T-helper 17 cell (primary cell): Measurements from ENCODE around the gene RBM20. TPM values are rescaled to one million over a fixed set of nuclear protein-coding genes. Genes with fewer than 3 reads are reported as not detected.
"Not testable (repeated sequence)": the region's sequence is repeated elsewhere in the genome, so short reads cannot be mapped to it uniquely, and the experiment has no call there.

Experiments used
- ATAC-seq: fragments of 150-1000 bp; cut with Tn5 transposase; 2 replicates; pipeline ENCODE4 v1.10.0; 2021; ENCODE audit warnings: mild to moderate bottlenecking, moderate library complexity
- DNase-seq, 3 donors: peaks; one replicate each; pipeline versions ENCODE4 v3.0.0 to v3.0.0-alpha.2; 2020 to 2021
- H3K9me3 ChIP-seq: one replicate; pipeline ENCODE4 v1.7.0; 2013; ENCODE audit warnings: low read length, mild to moderate bottlenecking; ENCODE audit not compliant: control insufficient read depth, poor library complexity, severe bottlenecking
- H3K27ac Mint-ChIP-seq: one replicate; pipeline ENCODE4 v1.8.0; 2022; ENCODE audit warnings: mild to moderate bottlenecking, moderate library complexity, mixed read lengths
- H3K27me3 Mint-ChIP-seq: one replicate; pipeline ENCODE4 v1.8.0; 2022; ENCODE audit warnings: mixed read lengths
- H3K36me3 Mint-ChIP-seq: one replicate; pipeline ENCODE4 v1.8.0; 2022; ENCODE audit warnings: low read depth, mixed read lengths
- H3K4me1 Mint-ChIP-seq: one replicate; pipeline ENCODE4 v1.8.0; 2022; ENCODE audit warnings: mild to moderate bottlenecking, mixed read lengths
- H3K4me3 Mint-ChIP-seq: one replicate; pipeline ENCODE4 v1.8.0; 2022; ENCODE audit warnings: mild to moderate bottlenecking, moderate library complexity, mixed read lengths
- total RNA-seq, 4 donors: library from RNA in 2 of 4; stranded (reverse) in 2 of 4; gene quantifications; one replicate each; pipeline ENCODE4 v1.2.3 and lab custom pipeline; 2022 to 2026

RBM20 gene
- total RNA-seq (not detected), total RNA-seq (lab: John Stamatoyannopoulos, UW) (0 to 0.12 reads per million in 2 donors)

DNA sequence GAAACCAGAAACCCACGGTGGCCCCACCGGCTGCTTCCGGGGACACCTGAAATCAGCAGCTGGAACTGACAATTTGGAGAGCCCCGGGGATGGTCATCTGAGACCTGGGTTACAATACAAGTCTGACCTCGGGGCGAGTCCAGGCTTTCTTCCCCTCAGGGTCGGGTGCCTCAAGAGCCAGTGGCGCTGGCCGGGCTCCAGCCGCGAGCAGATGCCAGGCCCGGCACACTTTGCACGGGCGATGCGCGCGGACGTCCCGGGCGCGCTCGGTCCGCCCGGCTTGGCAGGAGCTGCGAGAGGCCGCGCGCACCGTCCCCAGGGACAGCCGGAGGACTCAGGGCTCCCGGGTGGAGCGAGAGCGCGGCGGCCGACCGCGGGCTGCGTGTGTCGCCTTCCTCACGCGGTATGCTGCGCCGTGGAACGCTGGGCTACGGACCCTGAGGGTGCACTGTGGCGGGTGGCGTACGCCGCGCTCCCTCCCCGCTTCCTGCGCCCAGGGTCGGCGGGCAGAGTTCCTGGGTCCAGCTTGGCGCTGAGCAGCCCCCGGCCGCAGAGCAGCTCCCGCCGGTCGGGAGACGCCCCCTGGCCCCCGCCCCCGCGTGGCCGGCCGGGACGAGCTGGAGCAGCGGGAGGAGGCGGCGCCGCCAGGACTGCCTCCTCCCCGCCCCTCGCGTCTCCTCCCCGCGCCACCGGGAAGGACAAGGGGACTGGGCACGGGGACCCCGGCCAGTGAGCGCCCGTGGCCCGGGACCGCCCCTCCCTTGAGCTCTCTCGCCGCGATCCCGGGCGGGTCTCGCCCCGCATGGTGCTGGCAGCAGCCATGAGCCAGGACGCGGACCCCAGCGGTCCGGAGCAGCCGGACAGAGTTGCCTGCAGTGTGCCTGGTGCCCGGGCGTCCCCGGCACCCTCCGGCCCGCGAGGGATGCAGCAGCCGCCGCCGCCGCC lies at the start of gene RBM20:
Gene RBM20 (plus strand): TSS at position 684 of the 945 bp plus-strand sequence. CDS start 119 bp downstream, at position 803.
- ATAC-seq, result peak; percentile 66
- peaks cover 20% of the 10 kb centered on the region for H3K4me1 Mint-ChIP-seq

DNA sequence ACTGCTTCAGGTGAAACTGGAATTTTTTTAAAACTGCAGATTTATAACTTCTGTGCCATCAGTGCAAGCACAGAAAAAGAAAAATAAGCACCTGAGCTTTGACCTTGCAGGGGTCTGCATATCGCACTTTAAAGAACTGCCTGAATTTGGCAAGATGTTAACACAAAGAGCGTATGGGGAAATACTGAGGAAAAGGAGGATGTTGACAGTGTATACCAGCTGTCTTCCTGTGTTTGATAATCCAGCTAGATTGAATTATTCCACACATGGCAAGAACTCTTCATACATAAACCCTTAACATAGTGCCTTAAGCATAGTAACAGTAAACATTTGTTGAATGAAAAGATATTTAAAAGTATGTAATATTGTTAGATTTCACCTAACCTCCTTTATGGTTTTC lies 46.7 kb upstream of the RBM20 start:
- Mint-ChIP-seq H3K36me3 (peaks cover 5% of the 10 kb centered on the region), H3K4me3 (no peak overlapping the region), H3K27ac (no peak overlapping the region), H3K4me1 (peaks cover 4% of the 10 kb centered on the region), H3K27me3 (no peaks in the 10 kb centered on the region)
- DNase-seq (no peak), ATAC-seq (no peak)
- no peaks in the 10 kb centered on the region for H3K9me3 ChIP-seq

More for the DNA sequence above, at the start of gene RBM20:
- peaks cover 3% of the 10 kb centered on the region for H3K36me3 Mint-ChIP-seq
- peak within 1 kb of the TSS; percentile 83 for H3K4me3 Mint-ChIP-seq
- DNase-seq, result peak in 1 of 3 donors; percentile 13
- H3K9me3 ChIP-seq, result peaks cover 2% of the 10 kb centered on the region
- peaks cover 56% of the 10 kb centered on the region for H3K27me3 Mint-ChIP-seq
- no peak within 1 kb of the TSS for H3K27ac Mint-ChIP-seq

DNA sequence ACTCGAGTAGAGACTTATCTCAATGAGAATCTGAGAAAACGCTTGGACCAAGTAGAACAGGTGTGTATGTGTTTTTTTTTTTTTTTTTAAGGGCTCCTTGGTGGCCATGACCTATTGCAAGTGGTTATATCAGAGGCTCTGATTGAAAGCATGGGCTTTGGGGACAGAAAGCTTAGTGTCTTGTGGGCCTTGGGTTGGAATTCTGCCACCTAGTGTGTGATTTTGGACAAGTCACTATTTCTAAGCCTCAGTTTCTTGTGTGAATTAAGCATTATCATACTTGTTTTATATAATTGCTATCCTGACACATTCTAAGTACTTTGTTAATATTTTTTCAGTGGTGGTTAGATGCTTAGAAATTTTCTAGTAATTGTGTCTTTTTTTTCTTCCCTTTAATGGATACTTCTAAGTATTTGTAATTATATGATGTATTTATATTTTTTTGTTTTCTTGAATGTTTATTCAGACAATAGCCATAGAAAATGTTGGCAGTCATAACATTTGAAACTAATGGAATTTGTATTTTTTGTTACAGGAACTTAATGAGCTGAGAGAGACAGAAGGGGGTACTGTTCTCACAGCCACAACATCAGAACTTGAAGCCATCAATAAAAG lies 43.5 kb upstream of the RBM20 start:
- DNase-seq (no peak), ATAC-seq (peak; percentile 75)
- Mint-ChIP-seq H3K4me3 (no peak overlapping the region), H3K36me3 (peaks cover 2% of the 10 kb centered on the region), H3K4me1 (peaks cover 2% of the 10 kb centered on the region), H3K27me3 (no peaks in the 10 kb centered on the region), H3K27ac (no peak overlapping the region)
- H3K9me3 ChIP-seq, result no peaks in the 10 kb centered on the region

DNA sequence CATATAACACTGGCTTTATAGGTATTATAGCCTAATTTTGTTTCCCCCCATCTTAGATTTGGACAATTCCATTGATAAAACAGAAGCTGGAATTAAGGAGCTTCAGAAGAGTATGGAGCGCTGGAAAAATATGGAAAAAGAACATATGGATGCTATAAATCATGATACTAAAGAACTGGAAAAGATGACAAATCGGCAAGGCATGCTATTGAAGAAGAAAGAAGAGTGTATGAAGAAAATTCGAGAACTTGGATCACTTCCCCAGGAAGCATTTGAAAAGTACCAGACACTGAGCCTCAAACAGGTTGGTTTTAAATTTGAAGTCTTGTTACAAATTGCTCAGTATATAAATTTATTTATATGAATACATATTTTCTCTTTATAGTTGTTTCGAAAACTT lies 42.6 kb upstream of the RBM20 start:
- Mint-ChIP-seq H3K4me1 (peaks cover 2% of the 10 kb centered on the region), H3K4me3 (peak overlapping the region; percentile 22), H3K27me3 (no peaks in the 10 kb centered on the region), H3K27ac (no peak overlapping the region), H3K36me3 (peaks cover 2% of the 10 kb centered on the region)
- ATAC-seq, result no peak
- no peaks in the 10 kb centered on the region for H3K9me3 ChIP-seq
- no peak for DNase-seq

DNA sequence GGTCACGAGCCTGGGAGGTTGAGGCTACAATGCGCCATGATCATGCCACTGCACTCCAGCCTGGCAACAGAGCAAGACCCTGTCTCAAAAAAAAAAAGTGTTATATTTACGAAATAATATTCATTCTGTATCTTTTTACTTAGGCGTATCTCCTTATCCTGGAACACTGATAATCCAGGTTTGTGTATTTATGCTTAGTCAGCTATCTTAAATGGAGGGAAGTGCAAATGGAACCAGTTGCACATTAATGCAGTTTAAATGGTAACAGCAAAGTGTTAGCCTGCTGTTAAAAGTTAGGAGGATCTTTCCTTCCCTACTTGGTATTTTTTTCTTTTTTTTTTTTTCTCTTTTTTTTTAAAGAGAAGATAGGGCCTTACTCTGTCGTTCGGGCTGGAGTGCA lies 36.0 kb upstream of the RBM20 start:
- no peaks in the 10 kb centered on the region for H3K36me3 Mint-ChIP-seq
- ATAC-seq (no peak), DNase-seq (no peak)
- no peak overlapping the region for H3K4me3 Mint-ChIP-seq
- H3K27ac Mint-ChIP-seq, result no peak overlapping the region
- H3K9me3 ChIP-seq, result no peaks in the 10 kb centered on the region
- peaks cover 4% of the 10 kb centered on the region for H3K4me1 Mint-ChIP-seq
- peaks cover 14% of the 10 kb centered on the region for H3K27me3 Mint-ChIP-seq

DNA sequence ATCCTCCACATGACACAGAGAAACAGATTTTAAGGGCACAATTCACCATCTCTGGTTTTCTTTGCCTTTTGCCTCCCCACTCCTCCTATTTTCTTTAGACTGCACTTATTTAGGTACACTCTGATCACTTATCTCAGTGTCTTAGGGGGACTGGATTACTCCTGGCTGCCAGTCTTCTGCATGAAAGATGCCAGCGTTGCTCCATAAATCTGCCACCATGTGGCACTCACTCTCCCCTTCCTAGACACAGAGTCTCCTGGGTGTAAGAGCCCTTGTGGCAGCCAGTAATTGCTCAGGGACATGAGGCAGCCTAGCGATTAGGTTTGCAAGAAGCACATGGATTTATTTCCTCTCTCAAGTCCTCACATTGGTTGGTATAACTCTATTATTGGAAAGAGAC lies 34.5 kb upstream of the RBM20 start:
- DNase-seq (no peak), ATAC-seq (no peak)
- H3K27me3 Mint-ChIP-seq, result peaks cover 24% of the 10 kb centered on the region
- no peak overlapping the region for H3K27ac Mint-ChIP-seq
- no peaks in the 10 kb centered on the region for H3K36me3 Mint-ChIP-seq
- H3K9me3 ChIP-seq, result no peaks in the 10 kb centered on the region
- H3K4me3 Mint-ChIP-seq, result no peak overlapping the region
- H3K4me1 Mint-ChIP-seq, result peaks cover 4% of the 10 kb centered on the region

DNA sequence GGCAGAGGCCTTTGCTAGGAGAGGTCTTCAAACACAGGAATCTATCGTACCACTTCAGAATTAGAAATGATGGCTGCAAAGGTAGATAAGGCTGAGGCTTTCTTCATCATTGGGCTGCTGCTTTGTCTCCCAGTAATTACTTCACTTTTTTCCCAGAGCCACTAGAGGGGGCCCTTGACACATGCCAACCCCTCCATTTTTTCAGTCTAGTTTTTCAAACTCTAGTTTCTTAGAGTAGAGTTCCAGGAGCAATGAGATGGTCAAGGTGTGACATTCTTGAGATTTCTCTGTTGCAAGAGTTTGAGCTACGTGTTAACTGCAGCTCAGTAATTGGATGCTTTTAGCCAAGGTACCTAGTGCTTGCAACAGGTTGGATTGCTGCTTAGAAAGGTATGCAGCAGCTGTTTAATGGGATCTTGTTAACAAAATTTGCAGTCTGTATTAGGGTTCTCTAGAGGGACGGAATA lies 33.8 kb upstream of the RBM20 start:
- Mint-ChIP-seq H3K4me1 (peaks cover 5% of the 10 kb centered on the region), H3K4me3 (no peak overlapping the region), H3K27me3 (peaks cover 24% of the 10 kb centered on the region), H3K27ac (no peak overlapping the region), H3K36me3 (no peaks in the 10 kb centered on the region)
- ATAC-seq (peak; percentile 82), DNase-seq (peak in 1 of 3 donors; percentile 31)
- no peaks in the 10 kb centered on the region for H3K9me3 ChIP-seq

DNA sequence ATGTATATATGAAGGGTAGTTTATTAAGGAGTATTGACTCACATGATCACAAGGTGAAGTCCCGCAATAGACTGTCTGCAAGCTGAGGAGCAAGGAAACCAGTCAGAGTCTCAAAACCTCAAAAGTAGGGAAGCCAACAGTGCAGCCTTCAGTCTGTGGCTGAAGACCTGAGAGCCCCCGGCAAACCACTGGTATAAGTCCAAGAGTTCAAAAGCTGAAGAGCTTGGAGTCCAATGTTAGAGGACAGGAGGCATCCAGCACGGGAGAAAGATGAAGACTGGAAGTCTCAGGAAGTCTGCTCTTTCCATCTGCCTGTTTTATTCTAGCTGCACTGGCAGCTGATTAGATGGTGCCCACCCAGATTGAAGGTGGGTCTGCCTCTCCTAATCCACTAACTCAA lies 33.4 kb upstream of the RBM20 start:
- not testable (repeated sequence) for DNase-seq, H3K9me3 ChIP-seq, H3K36me3 Mint-ChIP-seq, H3K4me3 Mint-ChIP-seq, H3K27ac Mint-ChIP-seq, ATAC-seq, H3K4me1 Mint-ChIP-seq
- H3K27me3 Mint-ChIP-seq, result peaks cover 24% of the 10 kb centered on the region

DNA sequence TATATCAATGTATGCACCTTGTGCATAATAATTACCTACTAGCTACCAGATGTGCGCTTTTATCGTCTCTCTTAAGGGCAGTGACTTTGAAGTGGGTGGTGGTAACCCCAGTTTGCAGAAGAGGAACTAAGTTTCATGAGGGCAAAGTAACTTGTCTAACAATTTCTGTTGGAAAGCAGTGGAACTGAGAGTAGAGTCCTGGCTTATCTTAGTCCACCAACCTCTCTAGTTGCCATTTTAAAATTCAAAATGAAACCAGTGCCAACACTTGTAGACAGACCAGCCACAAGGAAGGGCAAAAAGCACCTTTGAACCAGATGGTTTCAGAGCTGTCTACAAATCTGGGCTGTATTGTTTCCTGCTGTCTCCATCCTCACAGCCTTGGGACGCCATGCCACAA lies 32.0 kb upstream of the RBM20 start:
- no peaks in the 10 kb centered on the region for H3K9me3 ChIP-seq
- H3K4me1 Mint-ChIP-seq, result peaks cover 12% of the 10 kb centered on the region
- DNase-seq, result no peak
- H3K4me3 Mint-ChIP-seq, result no peak overlapping the region
- no peak for ATAC-seq
- peaks cover 24% of the 10 kb centered on the region for H3K27me3 Mint-ChIP-seq
- no peak overlapping the region for H3K27ac Mint-ChIP-seq
- H3K36me3 Mint-ChIP-seq, result no peaks in the 10 kb centered on the region

DNA sequence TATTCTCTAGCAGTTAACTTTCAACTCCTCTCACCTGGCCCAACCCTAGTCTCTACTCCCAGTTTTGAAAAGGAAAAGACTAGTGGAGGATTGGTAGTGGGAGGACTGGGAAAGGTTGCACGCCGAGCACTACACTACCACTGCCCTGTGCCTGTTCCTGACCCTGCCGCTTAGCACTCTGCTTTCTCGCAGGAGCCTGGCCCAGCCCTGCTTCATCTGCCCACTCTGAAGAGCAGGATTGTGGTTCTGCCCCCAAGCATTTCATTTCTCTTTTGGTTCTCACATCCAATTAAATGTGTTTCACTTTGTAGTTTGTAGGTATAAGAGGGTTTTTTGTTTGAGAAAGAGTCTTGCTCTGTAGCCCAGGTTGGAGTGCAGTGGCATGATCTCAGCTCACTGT lies 31.5 kb upstream of the RBM20 start:
- Mint-ChIP-seq H3K27ac (no peak overlapping the region), H3K27me3 (peaks cover 24% of the 10 kb centered on the region), H3K4me3 (no peak overlapping the region), H3K4me1 (peaks cover 15% of the 10 kb centered on the region), H3K36me3 (no peaks in the 10 kb centered on the region)
- ATAC-seq (no peak), DNase-seq (no peak)
- no peaks in the 10 kb centered on the region for H3K9me3 ChIP-seq

DNA sequence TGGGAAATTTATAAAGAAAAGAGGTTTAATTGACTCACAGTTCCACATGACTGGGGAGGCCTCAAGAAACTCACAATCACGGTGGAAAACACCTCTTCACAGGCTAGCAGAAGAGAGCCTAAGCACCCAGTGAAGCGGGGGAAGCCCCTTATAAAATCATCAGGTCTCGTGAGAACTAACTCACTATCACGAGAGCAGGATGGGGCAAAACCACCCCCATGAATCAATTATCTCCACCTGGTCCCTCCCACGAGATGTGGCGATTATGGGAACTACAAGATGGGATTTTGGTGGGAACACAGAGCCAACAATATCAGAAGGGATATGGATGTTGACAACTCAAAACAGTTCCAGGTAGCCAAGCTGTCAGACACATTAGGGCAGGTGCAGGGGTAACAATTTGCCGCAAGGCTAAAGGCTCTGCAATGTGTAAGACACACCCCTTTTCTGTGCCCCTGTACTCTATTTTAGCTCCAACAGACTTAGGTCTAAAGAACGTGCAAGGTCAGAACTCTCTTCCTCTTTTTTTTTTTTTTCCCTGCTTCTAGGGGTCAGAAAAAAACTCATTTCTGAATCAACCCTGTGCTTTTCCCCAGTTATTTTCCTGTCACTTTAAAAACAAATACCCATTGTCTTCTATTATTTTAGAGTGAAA lies 30.7 kb upstream of the RBM20 start:
- Mint-ChIP-seq H3K4me1 (peaks cover 16% of the 10 kb centered on the region), H3K36me3 (no peaks in the 10 kb centered on the region), H3K27ac (no peak overlapping the region), H3K27me3 (peaks cover 24% of the 10 kb centered on the region), H3K4me3 (no peak overlapping the region)
- peak; percentile 39 for ATAC-seq
- H3K9me3 ChIP-seq, result no peaks in the 10 kb centered on the region
- no peak for DNase-seq

DNA sequence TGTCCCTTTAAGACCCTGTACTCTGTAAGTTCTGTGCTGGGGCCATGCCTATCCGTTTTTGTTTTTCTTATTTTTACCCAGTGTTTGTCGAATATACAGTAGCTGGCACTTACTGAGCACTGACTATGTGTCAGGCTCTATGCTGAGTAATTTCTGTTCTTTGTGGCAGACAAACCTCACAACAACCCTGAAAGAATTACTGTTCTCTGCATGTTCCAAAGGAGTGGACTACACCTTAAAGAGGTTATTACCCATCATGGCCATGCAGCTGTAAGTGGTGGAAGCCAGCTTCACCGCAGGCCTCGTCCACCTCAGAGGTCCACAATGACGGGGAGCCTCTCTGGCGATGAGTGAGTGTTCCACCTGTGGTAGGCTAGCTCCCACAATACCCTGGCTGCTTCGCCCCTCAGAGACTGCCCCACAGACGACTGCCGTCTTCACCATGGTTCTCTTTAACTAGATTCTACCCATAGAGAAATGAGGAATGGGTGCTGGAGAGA lies 30.1 kb upstream of the RBM20 start:
- no peak for ATAC-seq
- H3K27ac Mint-ChIP-seq, result peak overlapping the region; percentile 51

More for the DNA sequence above, 30.1 kb upstream of the RBM20 start:
- DNase-seq, result no peak
- H3K4me3 Mint-ChIP-seq, result no peak overlapping the region
- no peaks in the 10 kb centered on the region for H3K36me3 Mint-ChIP-seq
- no peaks in the 10 kb centered on the region for H3K9me3 ChIP-seq
- peaks cover 24% of the 10 kb centered on the region for H3K27me3 Mint-ChIP-seq
- peaks cover 16% of the 10 kb centered on the region for H3K4me1 Mint-ChIP-seq
